ENCODE results near the gene DOCK9. TPM values are rescaled to one million over a fixed set of nuclear protein-coding genes. Genes with fewer than 3 reads are reported as not detected.

The DOCK9 gene
- polyA plus RNA-seq, 1 of the 3 experiments (the other 2 are of a cell fraction), result 16.6 TPM

DNA sequence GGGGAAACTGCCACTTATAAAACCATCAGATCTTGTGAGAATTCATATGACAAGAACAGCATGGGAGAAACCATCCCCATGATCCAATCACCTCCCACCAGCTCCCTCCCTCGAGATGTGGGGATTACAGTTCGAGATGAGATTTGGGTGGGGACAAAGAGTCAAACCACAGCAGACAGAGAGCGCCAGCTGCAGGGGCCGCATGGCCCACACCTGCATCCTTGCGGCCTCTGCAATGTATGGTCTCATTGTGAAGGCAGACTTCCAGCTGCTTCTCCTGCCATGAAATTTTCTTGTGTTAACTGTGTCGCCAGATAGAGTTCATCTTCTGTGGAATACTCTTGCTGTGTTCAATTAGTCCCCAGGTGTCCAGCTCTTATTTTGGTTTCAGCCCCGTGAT is 208.1 kb downstream of the DOCK9 start:
- WGBS (ENCODE audit: low lambda C conversion rate), result 67% methylated on average over 7 of the region's 7 CpGs
- Histone ChIP-seq H3K9ac (no peak overlapping the region), H3K4me2 (no peak overlapping the region), H3K9me3 (no peaks in the 10 kb centered on the region), H3F3A (replicated peaks; ENCODE audit: insufficient read depth) (no peaks in the 10 kb centered on the region), H3K36me3 (replicated peaks in 1 of 2; ENCODE audit: control insufficient read depth in 1 of 2, insufficient read depth in 2 of 2, low read length in 1 of 2) (no peaks in the 10 kb centered on the region), H3K9me2 (no peaks in the 10 kb centered on the region), H4K20me1 (ENCODE audit: insufficient read depth) (no peaks in the 10 kb centered on the region), H3K27ac (ENCODE audit: low read depth in 2 of 2, low read length in 1 of 2) (no peak overlapping the region), H3K4me1 (ENCODE audit: control insufficient read depth in 1 of 2, insufficient read depth in 2 of 2, low read depth in 1 of 2, low read length in 1 of 2) (no peaks in the 10 kb centered on the region; a peak in 1 of 4 replicates), H3K79me2 (ENCODE audit: insufficient read depth) (no peaks in the 10 kb centered on the region), H3K4me3 (ENCODE audit: low read depth in 2 of 2, low read length in 1 of 2) (no peak overlapping the region), H2AFZ (ENCODE audit: low read depth) (no peak overlapping the region), H3K27me3 (ENCODE audit: insufficient read depth) (peaks cover 7% of the 10 kb centered on the region; the same call in 1 of the 2 replicates)
- ChIA-PET CTCF (interaction anchor here (1.7 kb wide), 1 partner anchor 70 kb away, joined by 4 read pairs; no protein-coding TSS in a partner anchor), POLR2A (no interaction called here)
- TF ChIP-seq RCOR1 (IDR thresholded peaks at IDR 0.05; ENCODE audit: low read length), result no peak
- TF ChIP-seq MEF2A (IDR thresholded peaks at IDR 0.05; ENCODE audit: borderline replicate concordance, low read depth), result no peak
- TF ChIP-seq RAD21 (IDR thresholded peaks at IDR 0.05; ENCODE audit: low read length), result no peak
- TF ChIP-seq ELF1 (IDR thresholded peaks at IDR 0.05), result no peak
- no peak for TF ChIP-seq FOXM1 (IDR thresholded peaks at IDR 0.05; ENCODE audit: low read depth)
- no peak for TF ChIP-seq USF1 (IDR thresholded peaks at IDR 0.05; ENCODE audit: borderline replicate concordance, low read depth)
- no peak for TF ChIP-seq FOSL2 (IDR thresholded peaks at IDR 0.05; ENCODE audit: borderline replicate concordance, low read depth)
- TF ChIP-seq CTCF (IDR thresholded peaks at IDR 0.05), result no peak
- no peak for TF ChIP-seq IRF3 (IDR thresholded peaks at IDR 0.05; ENCODE audit: low read depth, low read length)
- TF ChIP-seq RXRA (IDR thresholded peaks at IDR 0.05; ENCODE audit: borderline replicate concordance, low read depth), result no peak
- no peak for TF ChIP-seq TCF12 (IDR thresholded peaks at IDR 0.05)
- no peak for TF ChIP-seq GATA2 (CRISPR knock-in tag; IDR thresholded peaks at IDR 0.05)
- no peak for TF ChIP-seq SMC3 (IDR thresholded peaks at IDR 0.05; ENCODE audit: low read depth, low read length)
- TF ChIP-seq CHD2 (IDR thresholded peaks at IDR 0.05; ENCODE audit: low read length, partially characterized antibody), result no peak
- no peak for TF ChIP-seq EZH2phosphoT487 (IDR thresholded peaks at IDR 0.05; ENCODE audit: borderline replicate concordance, low read depth)
- no peak for TF ChIP-seq GABPA (IDR thresholded peaks at IDR 0.05; ENCODE audit: low read depth)
- no peak for TF ChIP-seq EP300 (IDR thresholded peaks at IDR 0.05; ENCODE audit: borderline replicate concordance in 1 of 2, low read depth in 1 of 2, low read length in 1 of 2)
- no peak for TF ChIP-seq FOXJ3 (CRISPR knock-in tag; IDR thresholded peaks at IDR 0.05)
- DNase-seq, result no peak

Data from SK-N-SH (cell line).